Inflammatory macrophage (primary cell): Measurements from ENCODE around the gene PRKN.

Source experiments
- DNase-seq, 2 donors: peaks; one replicate each; pipeline ENCODE4 v3.0.0-alpha.2; 2020 to 2022

Gene PRKN

GRCh38 chr6:162029873-162030576, 697.5 kb downstream of the PRKN start:
- DNase-seq, result no peak

DNA sequence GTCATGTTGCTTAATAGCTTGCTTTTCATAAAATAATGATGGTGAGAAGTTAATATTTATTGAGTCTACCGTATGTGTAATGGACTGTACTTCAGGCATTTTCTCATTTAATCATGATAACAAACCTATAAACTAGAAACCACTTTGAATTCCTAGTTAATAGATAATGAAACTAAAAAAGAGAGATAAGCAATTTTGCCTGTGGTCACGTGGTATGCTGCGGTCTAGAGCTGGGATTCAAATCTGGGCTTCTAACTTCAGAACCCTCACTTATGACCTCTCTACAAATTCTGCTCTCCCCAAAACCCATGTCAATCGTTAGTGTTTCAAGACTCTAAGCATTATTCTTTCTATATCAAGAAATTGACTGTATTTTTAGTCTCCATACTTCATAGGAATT, 700.7 kb downstream of the PRKN start:
- no peak for DNase-seq

- DNase-seq, result no peak
Observed at GRCh38 chr6:162026031-162026430, 701.5 kb downstream of the PRKN start.

DNA sequence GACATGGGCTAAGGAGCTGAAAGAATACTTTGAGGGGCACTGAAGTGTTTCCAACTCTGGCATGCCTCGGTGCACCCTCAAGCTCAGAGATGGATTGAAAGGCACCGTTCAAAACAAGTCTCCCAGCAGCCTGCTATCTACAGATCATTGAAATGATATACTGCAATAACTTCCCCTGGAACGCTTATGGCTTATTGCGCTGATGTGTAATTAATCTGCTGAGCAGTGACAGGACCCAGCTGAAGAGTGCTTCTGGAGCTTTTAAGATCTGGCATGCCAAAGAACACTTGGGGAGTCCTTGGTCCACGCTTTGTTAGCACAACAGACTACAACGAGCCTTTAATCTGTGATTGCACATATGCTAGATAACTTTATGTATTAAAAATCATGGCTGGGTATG, 708.2 kb downstream of the PRKN start:
- DNase-seq, result no peak

GRCh38 chr6:162017536-162017935, 710.0 kb downstream of the PRKN start:
- no peak for DNase-seq

- DNase-seq, result no peak
Observed at GRCh38 chr6:162014069-162014811, 713.3 kb downstream of the PRKN start.

- no peak for DNase-seq
Observed at GRCh38 chr6:162005372-162005771, 722.2 kb downstream of the PRKN start.

- DNase-seq, result no peak
Observed at GRCh38 chr6:161996783-161997182, 730.8 kb downstream of the PRKN start.

- no peak for DNase-seq
Observed at GRCh38 chr6:161985876-161986423, 741.6 kb downstream of the PRKN start.

- DNase-seq, result no peak
Observed at GRCh38 chr6:161984713-161985112, 742.9 kb downstream of the PRKN start.

DNA sequence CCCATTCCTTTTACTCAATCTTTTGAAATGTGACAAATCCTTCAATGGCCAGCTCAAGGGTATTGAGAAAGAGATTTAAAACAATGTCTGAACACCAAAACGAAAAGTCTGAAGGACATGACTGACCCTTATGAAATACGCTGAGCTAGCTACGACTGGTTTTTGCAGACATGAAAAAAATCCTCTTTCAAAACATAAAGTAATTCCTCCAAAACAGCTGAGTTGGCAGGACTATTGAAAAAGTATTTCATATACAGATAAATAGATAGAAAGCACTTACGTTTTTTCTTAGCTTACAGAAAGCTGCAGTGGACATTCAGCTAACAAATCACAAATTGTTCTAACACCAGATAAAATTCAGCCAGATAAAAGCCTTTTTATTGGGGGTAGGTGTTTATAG, 751.0 kb downstream of the PRKN start:
- no peak for DNase-seq

GRCh38 chr6:161973064-161973463, 754.5 kb downstream of the PRKN start:
- no peak for DNase-seq

DNA sequence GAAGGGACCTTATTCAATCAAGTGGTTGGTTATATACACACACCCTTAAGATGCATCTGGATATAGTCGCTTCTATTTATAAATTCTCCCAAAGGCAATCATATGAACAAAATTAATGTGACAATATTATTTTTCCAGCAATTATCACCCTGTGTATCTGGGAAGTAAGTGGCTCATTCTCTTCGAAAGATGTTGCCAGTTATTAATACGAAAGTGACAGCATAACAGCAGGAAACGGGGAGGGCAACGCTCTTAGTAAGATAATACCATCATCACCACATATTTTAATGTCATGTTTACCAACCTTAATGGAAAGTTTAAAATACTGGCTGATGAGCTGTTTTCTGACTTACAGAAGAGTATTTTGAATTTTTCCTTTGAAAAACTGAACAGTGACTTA, 756.5 kb downstream of the PRKN start:
- DNase-seq, result no peak

GRCh38 chr6:161963634-161964234, 763.8 kb downstream of the PRKN start:
- DNase-seq, result no peak

- DNase-seq, result no peak
Observed at GRCh38 chr6:161963181-161963580, 764.4 kb downstream of the PRKN start.

GRCh38 chr6:161961796-161962195, 765.8 kb downstream of the PRKN start:
- no peak for DNase-seq

DNA sequence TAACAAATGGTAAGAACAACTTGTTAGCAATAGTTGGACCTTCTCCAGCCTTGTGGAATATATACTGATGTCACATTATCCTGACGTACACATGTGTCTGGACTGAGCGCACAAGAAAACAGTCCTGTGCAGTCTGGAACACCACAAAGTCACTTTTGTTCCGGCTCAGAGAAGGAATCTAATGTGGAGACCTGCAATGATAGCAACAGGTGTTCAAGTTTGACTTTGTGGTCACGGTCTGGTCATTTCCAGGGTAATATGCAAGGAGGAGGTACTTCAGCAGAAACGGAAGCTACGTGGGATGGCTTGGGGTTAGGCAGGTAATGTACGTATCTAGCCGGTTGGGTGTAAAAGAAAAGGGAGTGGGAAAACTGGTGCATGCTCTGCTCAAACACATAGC, 766.5 kb downstream of the PRKN start:
- no peak for DNase-seq

- no peak for DNase-seq
Observed at GRCh38 chr6:161959072-161959471, 768.5 kb downstream of the PRKN start.

GRCh38 chr6:161956082-161956481, 771.5 kb downstream of the PRKN start:
- DNase-seq, result no peak

DNA sequence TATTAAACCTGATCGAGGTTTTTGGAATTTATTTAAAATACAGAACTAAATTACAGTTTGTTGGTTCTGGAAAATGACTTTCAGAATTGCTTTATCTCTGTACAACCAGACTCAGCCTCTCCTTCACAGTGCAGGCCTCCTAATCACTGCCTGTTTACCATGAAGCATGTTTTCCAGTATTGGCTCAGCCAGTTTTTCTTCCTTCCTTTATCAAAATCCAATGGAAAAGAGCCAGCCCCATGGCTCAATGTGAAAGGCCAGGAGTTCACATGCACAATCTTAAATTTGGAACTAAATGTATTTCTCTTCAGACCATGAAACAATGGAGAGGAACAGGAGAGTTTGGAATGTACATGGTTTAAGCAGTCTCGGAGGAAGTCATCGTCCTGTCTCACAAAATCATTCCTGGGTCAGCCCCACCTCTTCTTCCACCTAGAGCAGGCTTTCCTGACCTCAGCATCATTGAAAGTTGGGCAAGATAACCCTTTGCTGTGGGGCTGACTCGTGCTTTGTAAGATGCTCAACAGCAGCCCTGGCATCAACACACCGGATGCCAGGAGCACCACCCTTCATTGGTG, 772.8 kb downstream of the PRKN start:
- no peak for DNase-seq

GRCh38 chr6:161954077-161954476, 773.5 kb downstream of the PRKN start:
- DNase-seq, result no peak

DNA sequence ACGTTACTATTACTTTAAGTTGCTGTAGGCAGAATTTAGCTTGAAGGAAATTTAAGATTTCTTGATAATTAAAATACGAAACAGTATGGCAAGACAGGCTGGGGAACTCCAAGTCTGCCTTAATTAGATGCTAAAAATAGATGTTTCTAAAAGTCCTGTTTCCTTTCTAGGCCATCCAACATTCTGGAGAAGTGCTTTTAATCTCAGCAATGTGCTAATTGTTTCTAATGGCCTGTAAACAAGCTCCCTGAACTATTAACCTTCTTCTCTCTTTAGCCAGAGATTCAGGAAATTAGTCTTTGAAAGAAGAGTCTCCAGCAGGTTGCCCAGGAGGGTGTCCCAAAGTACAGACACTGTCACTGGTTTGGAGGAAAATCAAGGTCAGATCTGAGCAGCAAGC, 776.4 kb downstream of the PRKN start:
- DNase-seq, result no peak

DNA sequence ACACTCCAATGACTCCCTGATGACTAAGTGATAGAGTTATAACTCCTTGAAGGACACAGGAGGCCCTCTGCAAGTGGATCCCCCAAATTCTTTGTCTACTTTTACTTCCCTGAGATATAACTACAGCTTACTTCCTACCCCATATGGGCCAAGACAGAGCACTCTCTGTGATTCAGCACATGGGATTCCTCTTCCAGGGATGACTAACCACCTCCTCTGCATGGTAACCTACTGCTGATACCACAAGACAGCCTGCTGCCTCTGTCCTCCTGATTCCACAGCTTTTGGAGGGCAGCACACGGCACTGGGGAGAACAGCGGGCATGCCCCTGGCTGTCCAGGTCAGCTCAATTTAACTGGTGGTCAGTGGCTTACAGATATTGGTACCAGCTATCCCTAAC, 778.0 kb downstream of the PRKN start:
- no peak for DNase-seq
